ENCODE data around the gene SLX4.

SLX4 gene

DNA sequence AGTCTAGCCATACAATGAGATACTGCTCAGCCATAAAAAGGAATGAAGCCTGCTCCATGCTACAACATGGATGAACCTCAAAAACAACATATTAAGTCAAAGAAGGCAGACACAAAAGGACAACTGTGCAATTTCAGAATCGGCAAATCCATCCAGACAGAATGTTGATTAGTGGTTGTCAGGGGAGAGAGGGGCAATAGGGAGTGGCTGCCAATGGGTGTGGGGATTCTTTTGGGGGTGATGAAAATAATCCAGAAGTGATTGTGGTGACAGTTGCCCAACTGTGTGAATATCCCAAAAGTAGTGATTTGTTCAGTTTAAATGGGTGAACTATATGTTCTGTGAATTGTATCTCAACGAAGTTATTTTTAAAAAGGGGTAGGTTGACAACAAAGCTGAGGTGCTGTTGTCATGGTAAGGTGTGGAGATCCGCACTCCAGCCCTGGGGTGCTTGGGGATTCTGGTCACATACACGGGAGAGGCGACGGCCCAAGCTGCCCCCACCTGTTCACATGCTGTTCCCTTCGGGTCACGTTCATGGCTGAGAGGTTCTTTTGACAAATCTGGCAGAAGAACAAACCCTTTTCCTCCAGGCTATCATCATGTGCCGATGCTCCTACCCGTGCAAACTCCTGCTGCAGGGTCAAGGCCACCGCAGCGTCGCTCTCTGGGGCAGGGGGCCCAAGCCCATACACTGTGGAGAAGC, 9.6 kb downstream of the SLX4 start:
- no peak for DNase-seq (ENCODE audit: low read depth)

DNA sequence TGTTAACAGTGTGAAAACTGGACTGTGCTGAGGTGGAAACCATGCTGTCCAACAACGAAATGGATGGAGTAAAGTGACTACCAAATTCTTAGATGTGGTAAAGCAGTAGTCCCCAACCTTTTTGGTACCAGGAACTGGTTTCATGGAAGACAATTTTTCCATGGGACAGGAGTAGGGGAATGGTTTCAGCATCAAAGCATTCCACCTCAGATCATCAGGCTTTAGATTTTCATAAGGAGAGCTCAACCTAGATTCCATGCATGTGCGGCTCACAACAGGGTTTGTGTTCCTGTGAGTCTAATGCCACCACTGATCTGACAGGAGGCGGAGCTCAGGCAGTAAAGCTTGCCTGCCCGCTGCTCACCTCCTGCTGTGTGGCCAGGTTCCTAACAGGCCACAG, 11.5 kb downstream of the SLX4 start:
- DNase-seq (ENCODE audit: low read depth): no peak

- no peak for DNase-seq (ENCODE audit: low read depth)
Measured at GRCh38 chr16:3599121-3599520, 12.3 kb downstream of the SLX4 start.

- DNase-seq (ENCODE audit: low read depth): no peak
Measured at GRCh38 chr16:3598236-3598635, 13.2 kb downstream of the SLX4 start.

- DNase-seq (ENCODE audit: low read depth): no peak
Measured at GRCh38 chr16:3597676-3598075, 13.7 kb downstream of the SLX4 start.

GRCh38 chr16:3597226-3597625, 14.2 kb downstream of the SLX4 start:
- no peak for DNase-seq (ENCODE audit: low read depth)

GRCh38 chr16:3596101-3596861, 15.1 kb downstream of the SLX4 start:
- DNase-seq (ENCODE audit: low read depth): no peak

DNA sequence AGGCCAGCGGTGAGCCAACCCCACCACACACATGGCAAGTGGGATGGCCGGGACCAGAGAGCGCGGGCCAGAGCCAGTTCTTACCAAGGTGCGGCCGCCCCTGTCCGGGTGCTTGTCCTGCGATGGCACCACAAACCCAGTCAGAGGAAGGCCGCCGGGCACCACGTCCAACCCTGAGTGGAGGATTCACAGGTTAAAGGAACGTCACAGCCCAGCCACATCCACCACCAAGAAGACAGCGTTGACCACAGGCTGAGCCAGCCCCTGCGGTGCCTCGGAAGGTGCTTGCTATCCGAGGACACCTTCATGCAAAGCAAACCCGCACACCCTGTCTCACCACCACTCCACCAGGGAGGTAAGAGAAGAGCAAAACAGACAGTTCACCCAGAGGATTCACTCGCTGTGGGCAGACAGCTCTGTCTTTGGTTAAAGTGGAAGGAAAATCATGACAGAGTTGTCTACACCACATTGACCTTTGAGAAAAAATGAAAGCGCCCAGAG, 15.8 kb downstream of the SLX4 start:
- no peak for DNase-seq (ENCODE audit: low read depth)

GRCh38 chr16:3595110-3595486, 16.3 kb downstream of the SLX4 start:
- no peak for DNase-seq (ENCODE audit: low read depth)

DNA sequence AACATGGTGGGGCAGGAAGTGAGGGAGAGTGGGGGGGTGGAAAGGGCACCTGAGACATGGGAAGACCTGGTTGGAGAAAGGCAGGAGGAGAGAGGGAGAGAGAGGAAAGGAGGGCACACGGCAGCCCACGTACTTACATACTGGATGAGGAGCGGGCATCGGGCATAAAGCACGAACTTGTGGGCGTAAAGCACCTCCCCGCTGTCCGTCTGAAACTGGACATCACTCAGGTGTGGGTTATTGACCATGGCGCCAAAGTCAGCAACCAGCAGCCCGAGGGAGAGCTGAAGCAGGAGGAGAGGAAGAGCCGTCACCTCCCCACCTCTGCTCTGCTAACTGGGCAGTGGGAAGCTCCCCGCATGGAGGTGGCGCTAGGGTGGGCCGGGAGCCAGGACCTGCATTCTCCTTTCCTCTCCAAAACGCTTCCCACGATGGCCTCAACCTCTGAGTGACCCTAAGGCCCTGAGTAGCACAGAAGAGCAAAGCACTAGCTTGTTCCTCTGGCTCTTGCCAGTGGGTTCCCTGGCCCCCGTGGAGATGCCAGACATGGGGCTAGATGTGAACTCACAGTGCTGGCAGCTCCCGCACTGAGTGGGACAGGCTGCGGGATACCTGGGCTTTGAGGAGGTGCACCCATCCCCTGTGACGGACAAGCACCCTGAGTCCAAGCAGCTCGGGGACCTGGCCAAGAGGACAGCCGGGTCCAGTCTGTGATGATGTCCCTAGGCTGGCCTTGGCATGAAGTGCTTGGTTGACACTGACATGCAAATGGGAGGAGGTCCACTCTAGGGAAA, 16.9 kb downstream of the SLX4 start:
- no peak for DNase-seq (ENCODE audit: low read depth)

DNA sequence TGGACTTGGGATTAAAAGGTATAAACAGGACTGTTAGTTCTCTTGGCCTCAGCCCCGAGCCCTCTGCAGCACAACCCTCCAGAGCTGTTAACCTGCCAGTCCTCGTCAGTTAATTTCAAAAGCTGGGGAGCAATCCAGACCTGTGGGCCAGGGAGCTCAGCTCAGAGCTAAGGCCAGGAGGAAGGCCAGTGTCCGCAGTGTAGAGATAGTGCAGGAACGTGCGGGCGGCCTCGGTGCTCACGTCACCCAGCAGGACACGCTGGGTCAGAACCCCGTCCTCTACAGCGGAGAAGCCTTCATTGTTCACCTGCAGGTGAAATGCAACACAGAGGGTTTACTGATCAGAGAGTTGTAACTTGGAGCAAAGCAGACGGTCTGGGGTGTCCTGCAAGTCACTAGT, 18.8 kb downstream of the SLX4 start:
- no peak for DNase-seq (ENCODE audit: low read depth)

- DNase-seq (ENCODE audit: low read depth): no peak
Measured at GRCh38 chr16:3591991-3592390, 19.4 kb downstream of the SLX4 start.

DNA sequence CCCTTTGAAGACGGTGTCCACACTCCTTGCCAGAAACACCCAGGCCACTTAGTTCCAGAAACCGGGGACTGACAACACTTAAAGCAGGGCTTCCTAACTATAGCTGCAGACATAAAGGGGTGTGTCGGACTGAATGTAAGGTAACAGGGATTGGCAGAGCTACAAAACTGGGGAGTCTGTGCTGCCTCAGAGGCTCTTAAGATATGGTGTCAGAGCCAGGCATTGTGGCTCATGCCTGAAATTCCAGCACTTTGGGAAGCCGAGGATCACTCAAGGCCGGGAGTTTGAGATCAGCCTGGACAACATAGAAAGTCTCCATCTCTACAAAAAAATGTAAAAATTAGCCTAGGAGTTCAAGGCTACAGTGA, 20.0 kb downstream of the SLX4 start:
- no peak for DNase-seq (ENCODE audit: low read depth)

- no peak for DNase-seq (ENCODE audit: low read depth)
Measured at GRCh38 chr16:3590736-3591435, 20.5 kb downstream of the SLX4 start.

DNA sequence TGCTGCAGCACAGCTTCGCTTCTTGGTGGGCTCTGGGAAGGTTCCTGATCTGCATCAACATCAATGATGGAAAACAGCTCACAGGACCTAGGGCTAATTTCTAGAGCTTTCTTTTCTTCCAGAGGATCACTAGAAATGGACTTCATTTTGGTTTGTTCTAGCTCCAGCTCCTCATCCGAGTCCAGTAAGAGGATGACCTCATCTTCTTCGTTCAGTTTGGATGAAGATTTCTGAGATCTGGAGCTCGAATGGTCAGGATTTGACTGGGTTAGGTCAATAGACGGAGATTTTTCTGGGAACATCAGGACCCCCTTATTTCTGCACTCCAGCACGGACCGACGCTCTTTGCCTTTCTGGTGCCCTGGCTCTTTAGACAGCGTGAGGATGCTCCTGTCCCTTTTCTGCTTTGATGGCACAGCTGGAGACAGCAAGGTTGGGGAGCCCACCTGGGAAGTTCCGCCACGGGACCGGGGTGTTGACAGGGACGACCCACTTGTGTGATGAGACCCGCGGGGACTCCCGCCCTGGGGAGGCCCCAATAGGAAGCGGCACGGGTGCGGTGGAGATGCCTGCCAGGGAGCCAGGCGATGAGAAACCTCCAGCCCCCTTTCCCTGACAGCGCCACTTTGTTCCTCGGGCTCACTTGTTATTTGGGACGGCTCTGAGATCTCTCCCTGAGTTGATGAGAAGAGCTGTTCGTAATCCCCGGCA, 21.3 kb downstream of the SLX4 start:
- DNase-seq (ENCODE audit: low read depth): no peak

DNA sequence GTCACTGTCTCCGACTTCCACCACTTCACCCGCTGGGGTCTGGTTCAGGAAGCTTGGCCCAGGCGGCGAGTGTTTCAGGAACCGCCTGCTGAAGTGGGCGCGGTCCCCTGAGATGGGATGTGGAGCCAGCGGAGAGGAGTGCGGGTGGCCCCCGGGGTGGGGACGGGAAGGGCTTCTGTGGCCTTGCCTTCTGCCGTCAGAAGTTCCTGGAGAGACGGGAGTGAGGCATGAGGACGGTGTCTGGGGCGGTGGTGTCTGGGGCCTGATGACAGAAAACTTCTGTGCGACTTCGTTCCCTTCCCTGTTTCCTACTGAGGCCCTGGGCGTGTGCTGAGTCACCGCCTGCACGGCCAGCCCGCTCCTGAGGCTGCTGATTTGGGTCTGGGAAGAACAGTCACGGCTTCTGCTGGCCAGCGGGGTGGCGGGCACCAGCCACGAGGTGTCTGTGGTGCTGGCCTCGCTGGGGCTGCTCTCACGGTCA, 21.9 kb downstream of the SLX4 start:
- no peak for DNase-seq (ENCODE audit: low read depth)

DNA sequence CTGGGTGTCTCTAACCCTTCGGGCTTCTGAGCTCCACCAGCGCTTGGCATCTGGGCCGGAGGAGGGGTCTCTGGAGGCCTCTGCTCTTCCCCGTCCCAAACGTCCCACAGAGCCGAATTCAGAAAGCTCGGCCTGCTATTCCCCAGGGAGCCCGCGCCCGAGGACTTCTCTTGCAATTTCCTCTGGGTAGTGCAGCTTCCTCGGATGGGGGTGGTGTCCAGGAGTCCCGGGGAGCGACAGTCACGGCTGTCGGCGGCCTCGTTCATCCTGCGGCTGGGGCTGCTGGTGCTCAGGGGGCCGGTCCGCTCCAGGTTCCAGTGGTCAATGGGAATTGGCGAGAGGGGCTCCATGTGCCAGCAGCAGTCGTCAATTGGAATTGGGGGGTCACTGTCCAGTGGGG, 22.4 kb downstream of the SLX4 start:
- DNase-seq (ENCODE audit: low read depth): no peak

DNA sequence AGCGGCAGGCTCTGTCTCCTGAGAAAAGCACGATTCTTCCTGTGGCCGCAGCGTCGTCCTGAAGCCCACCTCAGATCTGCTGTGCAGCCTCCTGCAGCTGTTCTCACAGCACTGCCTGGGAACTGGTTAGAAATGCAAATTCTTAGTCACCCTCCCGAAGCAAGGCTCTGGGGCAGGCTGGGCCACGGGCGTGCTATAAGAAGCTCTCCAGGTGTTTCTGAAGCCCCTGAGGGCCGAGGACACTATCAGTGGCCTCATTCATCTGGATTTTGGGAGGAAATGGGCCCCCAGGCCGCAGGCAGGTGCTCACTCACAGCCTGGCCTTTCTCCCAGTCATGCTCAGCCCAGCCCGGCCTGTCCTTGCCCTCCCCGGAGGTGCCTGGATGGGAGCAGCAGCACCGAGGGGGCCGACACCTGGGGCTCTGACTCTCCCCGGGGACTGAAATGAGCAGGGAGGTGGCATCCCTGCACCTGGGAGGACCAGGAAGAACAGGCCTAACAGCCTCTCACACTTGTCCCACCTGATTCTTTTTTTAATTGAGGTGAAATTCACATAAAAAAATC, 23.8 kb downstream of the SLX4 start:
- no peak for DNase-seq (ENCODE audit: low read depth)

DNA sequence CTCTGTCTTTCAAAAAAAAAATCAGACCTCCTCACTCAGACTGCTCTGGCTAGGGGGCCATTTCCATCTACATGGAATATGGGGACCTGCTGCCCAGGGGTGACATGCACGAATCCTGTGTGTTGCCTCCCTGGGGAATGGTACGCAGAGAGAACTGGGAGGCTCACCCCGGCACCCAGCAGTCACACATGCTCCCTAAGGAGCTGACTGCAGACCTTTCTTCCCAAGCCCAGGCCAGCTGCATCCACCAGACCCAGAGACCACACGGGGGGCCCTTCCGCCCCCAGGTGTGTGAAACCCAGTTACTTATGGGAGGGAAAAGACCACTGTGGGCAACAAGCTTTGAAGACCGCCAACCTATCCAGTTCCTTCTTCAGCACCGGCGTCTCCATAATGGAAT, 27.0 kb downstream of the SLX4 start:
- DNase-seq (ENCODE audit: low read depth): no peak

GRCh38 chr16:3583303-3584038, 27.9 kb downstream of the SLX4 start:
- no peak for DNase-seq (ENCODE audit: low read depth)
